A549 treated with GW870086 at 1 μM for 4 hours (cell line): ENCODE measurements around the gene SPINT4. TPM values are rescaled to one million over a fixed set of nuclear protein-coding genes. Genes with fewer than 3 reads are reported as not detected.

ENCODE experiments used
- total RNA-seq: library from RNA; stranded (reverse); fragments of 200-300 nt; extraction: Qiagen RNA extraction; gene quantifications from 5 replicates; pipeline ENCODE4 v1.2.3, GENCODE V29; 2022; ENCODE audit warnings: low read depth

Gene SPINT4
- total RNA-seq, result not detected in 5 replicates

GRCh38 chr20:45722047-45722446 lies at the start of gene SPINT4:
Gene SPINT4 (plus strand): TSS chr20:45722347. CDS start chr20:45722368, 21 bp downstream.

GRCh38 chr20:45701873-45702272 lies 20.3 kb upstream of the SPINT4 start, which contains the start of gene WFDC13:
Gene WFDC13 (plus strand): TSS chr20:45702038. CDS start chr20:45702124, 86 bp downstream.

GRCh38 chr20:45704969-45705637 lies 17.0 kb upstream of the SPINT4 start, which contains the start of gene WFDC10B:
Gene WFDC10B (minus strand): TSS chr20:45705019. CDS start chr20:45685992, 19,027 bp downstream.

Other genes with a start within 250 kb of the SPINT4 start
- not detected in 5 replicates for gene SPINT3, start 206.7 kb upstream of the SPINT4 start, total RNA-seq
- not detected in 5 replicates for gene WFDC6, start 182.9 kb upstream of the SPINT4 start, total RNA-seq
- gene EPPIN, start 174.9 kb upstream of the SPINT4 start, total RNA-seq, result not detected in 5 replicates
- gene WFDC8, start 143.1 kb upstream of the SPINT4 start, total RNA-seq, result not detected in 5 replicates
- gene WFDC10A, start 92.6 kb upstream of the SPINT4 start, total RNA-seq, result not detected in 5 replicates
- gene WFDC9, start 91.1 kb upstream of the SPINT4 start, total RNA-seq, result not detected in 5 replicates
- not detected in 5 replicates for gene WFDC11, start 52.1 kb upstream of the SPINT4 start, total RNA-seq
- not detected in 5 replicates for gene WFDC13, start 20.3 kb upstream of the SPINT4 start, total RNA-seq
- not detected in 5 replicates for gene WFDC10B, start 17.3 kb upstream of the SPINT4 start, total RNA-seq
- gene WFDC3, start 69.5 kb downstream of the SPINT4 start, total RNA-seq, result 0.41 to 0.44 TPM in 2 of 5 replicates, not detected in the others
- gene DNTTIP1, start 69.6 kb downstream of the SPINT4 start, total RNA-seq, result 32.4 to 37.0 TPM (median 36.3 TPM) in 5 replicates
- gene UBE2C, start 90.3 kb downstream of the SPINT4 start, total RNA-seq, result 225 to 255 TPM (median 251 TPM) in 5 replicates
- gene TNNC2, start 105.0 kb downstream of the SPINT4 start, total RNA-seq, result 0.28 TPM in 2 of 5 replicates, not detected in the others
- 8.9 to 11.5 TPM (median 10.1 TPM) in 5 replicates for gene SNX21, start 111.5 kb downstream of the SPINT4 start, total RNA-seq
- gene ACOT8, start 135.0 kb downstream of the SPINT4 start, total RNA-seq, result 17.5 to 19.4 TPM (median 18.7 TPM) in 5 replicates
- 1.3 to 1.7 TPM (median 1.5 TPM) in 5 replicates for gene ZSWIM3, start 135.3 kb downstream of the SPINT4 start, total RNA-seq
- 4.8 to 6.4 TPM (median 5.8 TPM) in 5 replicates for gene ZSWIM1, start 158.9 kb downstream of the SPINT4 start, total RNA-seq
- 0.56 to 0.74 TPM (median 0.69 TPM) in 5 replicates for gene SPATA25, start 165.3 kb downstream of the SPINT4 start, total RNA-seq
- 0.99 to 1.3 TPM (median 1.1 TPM) in 5 replicates for gene NEURL2, start 168.9 kb downstream of the SPINT4 start, total RNA-seq
- 93.0 to 122 TPM (median 112 TPM) in 5 replicates for gene CTSA, start 169.0 kb downstream of the SPINT4 start, total RNA-seq
- gene PLTP, start 189.8 kb downstream of the SPINT4 start, total RNA-seq, result 1.5 to 2.2 TPM (median 1.6 TPM) in 5 replicates
- 28.9 to 34.6 TPM (median 34.0 TPM) in 5 replicates for gene PCIF1, start 212.3 kb downstream of the SPINT4 start, total RNA-seq
- 6.9 to 9.6 TPM (median 8.9 TPM) in 5 replicates for gene ZNF335, start 249.9 kb downstream of the SPINT4 start, total RNA-seq